HG03565 (cell line): ENCODE measurements around the gene PPM1G.
A peak's percentile ranks its signal among the peaks of the same experiment; 100 is the strongest.
"Not testable (repeated sequence)": the region's sequence is repeated elsewhere in the genome, so short reads cannot be mapped to it uniquely, and the experiment has no call there.

Experiments
- ATAC-seq: cut with Tn5 transposase; IDR thresholded peaks from one replicate; pipeline ENCODE4 v1.9.1; 2021; ENCODE audit warnings: mild to moderate bottlenecking, moderate library complexity; ENCODE audit not compliant: unreplicated experiment

Gene PPM1G

GRCh38 chr2:27409321-27410073 is at the start of gene PPM1G:
Gene PPM1G (minus strand): TSS chr2:27409591. CDS start chr2:27409422, 169 bp downstream.
- ATAC-seq: peak; percentile 87

- no peak for ATAC-seq
These were observed 44.6 kb upstream of the PPM1G start for GRCh38 chr2:27453968-27454367.

DNA sequence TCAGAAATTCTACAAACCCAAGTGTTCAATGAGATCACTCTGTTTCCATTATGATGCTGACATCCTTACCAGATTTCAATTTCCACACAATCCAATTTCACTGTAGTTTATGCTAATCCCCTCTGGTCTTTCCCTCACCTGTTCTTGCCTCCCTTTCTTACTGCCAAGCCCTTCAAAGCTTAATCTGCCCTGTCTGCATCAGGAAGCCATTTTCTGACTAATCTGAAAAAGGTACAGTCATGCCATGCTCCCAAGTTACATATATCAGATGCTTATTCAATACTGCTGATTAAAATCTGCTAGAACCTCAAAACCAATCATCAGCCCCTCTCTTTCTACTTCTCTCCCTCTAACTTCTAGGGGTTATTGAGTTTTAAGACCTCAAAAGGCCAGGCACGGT is 41.7 kb upstream of the PPM1G start:
- no peak for ATAC-seq

- no peak for ATAC-seq
These were observed 39.0 kb upstream of the PPM1G start for GRCh38 chr2:27448381-27448780.

DNA sequence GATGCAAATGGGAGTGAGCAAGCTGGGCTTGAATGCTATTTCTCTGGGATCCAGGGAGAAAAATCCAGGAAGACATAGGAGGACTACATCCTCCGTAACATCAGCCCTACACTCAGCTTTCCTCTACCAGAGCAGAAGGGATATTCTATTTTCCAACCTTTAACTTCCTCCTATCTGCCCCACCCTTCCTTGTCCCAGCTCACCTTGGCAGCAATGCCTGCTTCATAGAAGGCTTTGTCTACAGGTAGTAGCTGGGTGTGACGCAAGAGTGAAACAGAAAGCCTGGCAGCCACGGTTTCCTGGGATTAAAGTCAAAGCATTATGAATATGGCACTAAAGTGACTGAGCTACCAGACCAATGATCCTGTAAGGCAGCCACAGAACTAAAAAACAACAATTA is 36.7 kb upstream of the PPM1G start:
- no peak for ATAC-seq

DNA sequence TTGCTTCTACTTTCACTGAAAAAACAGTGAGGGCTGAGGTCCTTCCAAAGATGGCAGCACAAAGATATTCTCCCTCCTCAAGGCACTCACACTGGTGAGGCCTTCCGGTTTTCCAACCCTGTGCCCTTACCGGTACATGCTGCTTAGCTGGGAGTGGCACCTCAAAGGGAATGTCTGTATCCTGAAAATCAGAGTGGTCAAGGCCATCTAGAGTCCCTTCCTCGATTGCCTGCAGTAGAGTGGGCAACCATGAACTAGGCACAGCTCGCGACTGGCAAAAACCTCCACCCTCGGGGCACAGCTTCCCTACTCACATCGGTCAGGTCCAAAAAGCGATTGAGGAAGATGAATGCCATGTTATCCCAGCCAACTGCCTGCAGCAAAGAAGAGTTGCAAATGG is 36.2 kb upstream of the PPM1G start:
- no peak for ATAC-seq

GRCh38 chr2:27445155-27445554 is 35.8 kb upstream of the PPM1G start:
- ATAC-seq: no peak

- ATAC-seq: no peak
These were observed 33.5 kb upstream of the PPM1G start for GRCh38 chr2:27442920-27443282.

GRCh38 chr2:27441958-27442919 is 32.8 kb upstream of the PPM1G start, which contains the start of gene KRTCAP3:
Gene KRTCAP3 (plus strand): TSS chr2:27442381. CDS start chr2:27442413, 32 bp downstream.
- ATAC-seq: no peak

GRCh38 chr2:27441226-27441926 is 32.0 kb upstream of the PPM1G start:
- no peak for ATAC-seq

DNA sequence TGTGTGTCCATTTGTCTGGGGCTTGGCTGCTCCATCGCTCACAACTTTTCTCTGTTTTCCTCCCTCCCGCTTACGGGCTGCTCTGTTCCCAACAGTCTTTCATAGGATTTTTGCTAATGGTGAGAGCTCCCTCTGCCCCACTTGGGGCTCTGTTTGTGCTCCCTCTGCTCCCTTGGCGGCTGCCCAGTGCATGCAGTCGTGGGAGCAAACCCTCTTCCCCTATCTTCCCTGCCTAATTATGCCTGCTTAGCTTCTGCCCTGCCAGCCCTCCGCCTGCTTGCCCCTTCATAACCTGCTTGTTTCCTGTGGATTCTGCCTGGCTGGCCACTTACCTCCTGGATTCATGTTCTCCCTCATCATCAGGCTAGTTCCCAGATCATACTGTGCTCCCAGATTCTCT is 26.2 kb upstream of the PPM1G start:
- ATAC-seq: no peak

- ATAC-seq: no peak
These were observed 22.0 kb upstream of the PPM1G start for GRCh38 chr2:27431395-27431794.

GRCh38 chr2:27428978-27429541 is 19.7 kb upstream of the PPM1G start:
- ATAC-seq: peak; percentile 36

- peak; percentile 85 for ATAC-seq
These were observed 19.0 kb upstream of the PPM1G start, which contains the start of gene NRBP1 for GRCh38 chr2:27428213-27428977. Gene NRBP1 (plus strand): TSS chr2:27428631. CDS start chr2:27433274, 4,643 bp downstream.

GRCh38 chr2:27427863-27428212 is 18.4 kb upstream of the PPM1G start:
- no peak for ATAC-seq

- ATAC-seq: not testable (repeated sequence)
These were observed 15.6 kb upstream of the PPM1G start for GRCh38 chr2:27425039-27425438.

- ATAC-seq: no peak
These were observed 13.6 kb upstream of the PPM1G start for GRCh38 chr2:27422958-27423357.

DNA sequence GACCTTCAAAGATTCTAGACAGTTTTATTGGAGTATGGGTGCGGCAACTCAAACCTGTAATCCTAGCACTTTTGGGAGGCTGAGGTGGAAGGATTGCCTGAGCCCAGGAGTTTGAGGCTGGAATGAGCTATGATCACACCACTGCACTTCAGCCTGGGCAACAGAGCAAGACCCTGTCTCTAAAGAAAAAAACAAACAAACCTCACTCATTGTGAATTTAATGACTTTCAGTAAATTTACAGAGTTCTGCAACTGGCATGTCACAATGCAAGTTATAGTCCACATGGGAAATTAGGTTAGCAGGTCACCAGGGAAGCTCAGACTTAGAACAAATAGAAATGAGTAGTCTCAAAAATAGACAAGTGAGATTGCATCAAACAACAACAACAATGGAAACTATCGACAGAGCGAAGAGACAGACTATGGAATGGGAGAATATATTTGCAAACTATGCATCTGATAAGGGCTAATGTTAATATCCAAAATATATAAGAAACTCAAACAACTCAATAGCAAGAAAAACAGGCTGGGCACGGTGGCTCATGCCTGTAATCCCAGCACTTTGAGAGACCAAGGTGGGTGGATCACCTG is 12.4 kb upstream of the PPM1G start:
- ATAC-seq: no peak

GRCh38 chr2:27420996-27421395 is 11.6 kb upstream of the PPM1G start:
- no peak for ATAC-seq

GRCh38 chr2:27416151-27416550 is 6.8 kb upstream of the PPM1G start:
- no peak for ATAC-seq
